Measurements from ENCODE around the gene TOMM70.

DNA sequence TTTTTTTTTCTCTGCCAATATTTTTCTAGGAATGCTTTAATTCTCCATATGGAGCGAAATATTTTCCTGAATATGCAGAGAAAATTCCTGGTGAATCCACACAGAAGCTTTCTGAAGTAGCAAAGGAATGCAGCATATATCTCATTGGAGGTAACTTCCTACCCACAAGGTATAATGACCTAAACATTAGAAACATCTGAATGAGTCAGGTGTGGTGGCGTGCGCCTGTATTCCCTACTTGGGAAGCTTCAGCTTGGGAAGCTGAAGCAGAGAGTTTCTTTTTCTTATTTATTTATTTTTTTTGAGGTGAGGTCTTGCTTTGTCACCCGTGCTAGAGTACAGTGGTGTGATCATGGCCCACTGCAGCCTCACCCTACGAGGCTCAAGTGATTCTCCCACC is 61.1 kb downstream of the TOMM70 start:
- TF ChIP-seq TAF1 (IDR thresholded peaks at IDR 0.05; ENCODE audit: borderline replicate concordance, low read depth, low read length), result no peak
- no peak for TF ChIP-seq POLR2A (IDR thresholded peaks at IDR 0.05; ENCODE audit: low read depth, low read length)
- no peak for TF ChIP-seq POLR2AphosphoS5 (IDR thresholded peaks at IDR 0.05; ENCODE audit: low read depth, low read length)

Data from GM12892 (cell line).